Ovary (tissue), 3 donors: Measurements from ENCODE around the gene KIF3C.

ENCODE experiments used
- POLR2A ChIP-seq: fragments of 450-650 bp; IDR thresholded peaks from one replicate; pipeline ENCODE4 v1.6.1; 2017; ENCODE audit warnings: antibody characterized with exemption, mild to moderate bottlenecking, moderate library complexity
- TF ChIP-seq, protein P1 (sequence below), 3 donors: fragments of 450-650 bp in 2 of 3; fragments of 200-600 bp in 1 of 3; IDR thresholded peaks; one replicate each; pipeline versions ENCODE4 v1.5.1 to v1.8.0; 2016 to 2022; ENCODE audit warnings: antibody characterized with exemption in 3 of 3, mild to moderate bottlenecking in 1 of 3
- donor health status: DM: no; HTN: no; CAD: no.

- TF ChIP-seq, protein P1, sequence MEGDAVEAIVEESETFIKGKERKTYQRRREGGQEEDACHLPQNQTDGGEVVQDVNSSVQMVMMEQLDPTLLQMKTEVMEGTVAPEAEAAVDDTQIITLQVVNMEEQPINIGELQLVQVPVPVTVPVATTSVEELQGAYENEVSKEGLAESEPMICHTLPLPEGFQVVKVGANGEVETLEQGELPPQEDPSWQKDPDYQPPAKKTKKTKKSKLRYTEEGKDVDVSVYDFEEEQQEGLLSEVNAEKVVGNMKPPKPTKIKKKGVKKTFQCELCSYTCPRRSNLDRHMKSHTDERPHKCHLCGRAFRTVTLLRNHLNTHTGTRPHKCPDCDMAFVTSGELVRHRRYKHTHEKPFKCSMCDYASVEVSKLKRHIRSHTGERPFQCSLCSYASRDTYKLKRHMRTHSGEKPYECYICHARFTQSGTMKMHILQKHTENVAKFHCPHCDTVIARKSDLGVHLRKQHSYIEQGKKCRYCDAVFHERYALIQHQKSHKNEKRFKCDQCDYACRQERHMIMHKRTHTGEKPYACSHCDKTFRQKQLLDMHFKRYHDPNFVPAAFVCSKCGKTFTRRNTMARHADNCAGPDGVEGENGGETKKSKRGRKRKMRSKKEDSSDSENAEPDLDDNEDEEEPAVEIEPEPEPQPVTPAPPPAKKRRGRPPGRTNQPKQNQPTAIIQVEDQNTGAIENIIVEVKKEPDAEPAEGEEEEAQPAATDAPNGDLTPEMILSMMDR (IDR thresholded peaks at IDR 0.05) = no peak
- TF ChIP-seq POLR2A = no peak
Observed at GRCh38 chr2:25957743-25958142, 24.6 kb downstream of the KIF3C start.
